ENCODE results near the gene GPR143. TPM values are rescaled to one million over a fixed set of nuclear protein-coding genes. Genes with fewer than 3 reads are reported as not detected.

The GPR143 gene
- total RNA-seq, 1 experiment from 2014 or later = not detected

DNA sequence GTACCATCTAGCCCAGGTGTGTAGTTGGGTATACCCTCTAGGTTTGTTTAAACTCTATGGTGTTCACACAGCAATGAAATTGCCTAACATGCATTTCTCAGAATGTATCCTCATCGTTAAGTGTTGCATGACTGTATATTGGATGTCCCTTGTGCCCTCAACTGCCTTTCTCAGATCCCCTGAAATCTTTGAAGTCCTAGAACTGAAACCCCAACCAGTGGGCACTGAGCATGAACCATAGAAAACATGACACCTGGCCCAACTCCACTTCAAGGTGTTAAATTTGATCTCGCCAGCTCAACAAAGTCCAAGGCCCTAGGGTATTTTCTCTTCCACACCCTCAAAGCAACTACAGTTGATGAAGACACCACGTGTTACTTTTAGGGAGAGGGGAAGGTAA, 35.6 kb downstream of the GPR143 start:
- no TSS peak for BruUV-seq (replicated peaks)
- no peak for DNase-seq (ENCODE audit: low read depth, low spot score)
- ChIA-PET CTCF (no interaction called here), POLR2A (no interaction called here)
- no peaks in the 10 kb centered on the region for H3K9me3 ChIP-seq (ENCODE audit: control insufficient read depth, insufficient read depth, low read depth, low read length)
- no peaks in the 10 kb centered on the region for H3K36me3 ChIP-seq (ENCODE audit: control insufficient read depth, insufficient read depth, low read length)
- in situ Hi-C loops (cut with HindIII; ENCODE audit: low pct_unique_long_range_greater_than_20kb, low sequenced_read_pairs) = no loop called here
- intact Hi-C loops (cut with micrococcal nuclease; ENCODE audit: unreplicated experiment) = no loop called here
- H3K27me3 ChIP-seq (ENCODE audit: control insufficient read depth, insufficient read depth, low read length) = no peaks in the 10 kb centered on the region
- no peak for ATAC-seq
- H3K4me1 ChIP-seq (ENCODE audit: control insufficient read depth, insufficient read depth, low read length) = no peaks in the 10 kb centered on the region
- no peak overlapping the region for H3K4me3 ChIP-seq (ENCODE audit: low read depth in 2 of 2, low read length in 2 of 2)
- TF ChIP-seq, protein P1, sequence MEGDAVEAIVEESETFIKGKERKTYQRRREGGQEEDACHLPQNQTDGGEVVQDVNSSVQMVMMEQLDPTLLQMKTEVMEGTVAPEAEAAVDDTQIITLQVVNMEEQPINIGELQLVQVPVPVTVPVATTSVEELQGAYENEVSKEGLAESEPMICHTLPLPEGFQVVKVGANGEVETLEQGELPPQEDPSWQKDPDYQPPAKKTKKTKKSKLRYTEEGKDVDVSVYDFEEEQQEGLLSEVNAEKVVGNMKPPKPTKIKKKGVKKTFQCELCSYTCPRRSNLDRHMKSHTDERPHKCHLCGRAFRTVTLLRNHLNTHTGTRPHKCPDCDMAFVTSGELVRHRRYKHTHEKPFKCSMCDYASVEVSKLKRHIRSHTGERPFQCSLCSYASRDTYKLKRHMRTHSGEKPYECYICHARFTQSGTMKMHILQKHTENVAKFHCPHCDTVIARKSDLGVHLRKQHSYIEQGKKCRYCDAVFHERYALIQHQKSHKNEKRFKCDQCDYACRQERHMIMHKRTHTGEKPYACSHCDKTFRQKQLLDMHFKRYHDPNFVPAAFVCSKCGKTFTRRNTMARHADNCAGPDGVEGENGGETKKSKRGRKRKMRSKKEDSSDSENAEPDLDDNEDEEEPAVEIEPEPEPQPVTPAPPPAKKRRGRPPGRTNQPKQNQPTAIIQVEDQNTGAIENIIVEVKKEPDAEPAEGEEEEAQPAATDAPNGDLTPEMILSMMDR (IDR thresholded peaks at IDR 0.05) = no peak
- TF ChIP-seq SIN3A (IDR thresholded peaks at IDR 0.05; ENCODE audit: borderline replicate concordance, insufficient read depth, low read depth, low read length) = no peak
- TF ChIP-seq, protein P2, sequence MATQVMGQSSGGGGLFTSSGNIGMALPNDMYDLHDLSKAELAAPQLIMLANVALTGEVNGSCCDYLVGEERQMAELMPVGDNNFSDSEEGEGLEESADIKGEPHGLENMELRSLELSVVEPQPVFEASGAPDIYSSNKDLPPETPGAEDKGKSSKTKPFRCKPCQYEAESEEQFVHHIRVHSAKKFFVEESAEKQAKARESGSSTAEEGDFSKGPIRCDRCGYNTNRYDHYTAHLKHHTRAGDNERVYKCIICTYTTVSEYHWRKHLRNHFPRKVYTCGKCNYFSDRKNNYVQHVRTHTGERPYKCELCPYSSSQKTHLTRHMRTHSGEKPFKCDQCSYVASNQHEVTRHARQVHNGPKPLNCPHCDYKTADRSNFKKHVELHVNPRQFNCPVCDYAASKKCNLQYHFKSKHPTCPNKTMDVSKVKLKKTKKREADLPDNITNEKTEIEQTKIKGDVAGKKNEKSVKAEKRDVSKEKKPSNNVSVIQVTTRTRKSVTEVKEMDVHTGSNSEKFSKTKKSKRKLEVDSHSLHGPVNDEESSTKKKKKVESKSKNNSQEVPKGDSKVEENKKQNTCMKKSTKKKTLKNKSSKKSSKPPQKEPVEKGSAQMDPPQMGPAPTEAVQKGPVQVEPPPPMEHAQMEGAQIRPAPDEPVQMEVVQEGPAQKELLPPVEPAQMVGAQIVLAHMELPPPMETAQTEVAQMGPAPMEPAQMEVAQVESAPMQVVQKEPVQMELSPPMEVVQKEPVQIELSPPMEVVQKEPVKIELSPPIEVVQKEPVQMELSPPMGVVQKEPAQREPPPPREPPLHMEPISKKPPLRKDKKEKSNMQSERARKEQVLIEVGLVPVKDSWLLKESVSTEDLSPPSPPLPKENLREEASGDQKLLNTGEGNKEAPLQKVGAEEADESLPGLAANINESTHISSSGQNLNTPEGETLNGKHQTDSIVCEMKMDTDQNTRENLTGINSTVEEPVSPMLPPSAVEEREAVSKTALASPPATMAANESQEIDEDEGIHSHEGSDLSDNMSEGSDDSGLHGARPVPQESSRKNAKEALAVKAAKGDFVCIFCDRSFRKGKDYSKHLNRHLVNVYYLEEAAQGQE (IDR thresholded peaks at IDR 0.05; ENCODE audit: insufficient read depth in 1 of 2, low read depth in 2 of 2, low read length in 1 of 2) = no peak
- TF ChIP-seq TCF7L2 (IDR thresholded peaks at IDR 0.05; ENCODE audit: low read depth, low read length) = no peak
- TF ChIP-seq POLR2AphosphoS5 (IDR thresholded peaks at IDR 0.05; ENCODE audit: low read depth, low read length) = no peak
- no peak overlapping the region for H3K27ac ChIP-seq (ENCODE audit: low read length)

GRCh38 chrX:9729171-9729885, 36.3 kb downstream of the GPR143 start:
- BruUV-seq (replicated peaks) = no TSS peak
- H3K27ac ChIP-seq (ENCODE audit: low read length) = no peak overlapping the region
- ATAC-seq (no peak), DNase-seq (ENCODE audit: low read depth, low spot score) (no peak)
- no peaks in the 10 kb centered on the region for H3K4me1 ChIP-seq (ENCODE audit: control insufficient read depth, insufficient read depth, low read length)
- in situ Hi-C loops (cut with HindIII; ENCODE audit: low pct_unique_long_range_greater_than_20kb, low sequenced_read_pairs) = no loop called here
- no peaks in the 10 kb centered on the region for H3K27me3 ChIP-seq (ENCODE audit: control insufficient read depth, insufficient read depth, low read length)
- no peak overlapping the region for H3K4me3 ChIP-seq (ENCODE audit: low read depth in 2 of 2, low read length in 2 of 2)
- intact Hi-C loops (cut with micrococcal nuclease; ENCODE audit: unreplicated experiment) = no loop called here
- no peaks in the 10 kb centered on the region for H3K36me3 ChIP-seq (ENCODE audit: control insufficient read depth, insufficient read depth, low read length)
- ChIA-PET CTCF (no interaction called here), POLR2A (interaction anchor here (0.6 kb wide), 1 partner anchor 28 kb away, joined by 5 read pairs; no protein-coding TSS in a partner anchor)
- no peaks in the 10 kb centered on the region for H3K9me3 ChIP-seq (ENCODE audit: control insufficient read depth, insufficient read depth, low read depth, low read length)
- TF ChIP-seq SIN3A (IDR thresholded peaks at IDR 0.05; ENCODE audit: borderline replicate concordance, insufficient read depth, low read depth, low read length) (no peak), TCF7L2 (IDR thresholded peaks at IDR 0.05; ENCODE audit: low read depth, low read length) (no peak), POLR2AphosphoS5 (IDR thresholded peaks at IDR 0.05; ENCODE audit: low read depth, low read length) (no peak)
- TF ChIP-seq, protein P1 (IDR thresholded peaks at IDR 0.05) = no peak
- TF ChIP-seq, protein P2 (IDR thresholded peaks at IDR 0.05; ENCODE audit: insufficient read depth in 1 of 2, low read depth in 2 of 2, low read length in 1 of 2) = no peak
